GM19025 (cell line): ENCODE measurements around the gene FCAMR.

Experiments used
- ATAC-seq: cut with Tn5 transposase; IDR thresholded peaks from one replicate; pipeline ENCODE4 v1.9.1; 2021; ENCODE audit warnings: mild to moderate bottlenecking, low read depth, moderate library complexity; ENCODE audit not compliant: unreplicated experiment

Gene FCAMR

GRCh38 chr1:206912445-206913095 is 57.7 kb downstream of the FCAMR start:
- ATAC-seq = no peak

- no peak for ATAC-seq
Observed at GRCh38 chr1:206911064-206911663, 59.1 kb downstream of the FCAMR start.

GRCh38 chr1:206909883-206910318 is 60.4 kb downstream of the FCAMR start:
- ATAC-seq = no peak

- no peak for ATAC-seq
Observed at GRCh38 chr1:206909161-206909882, 60.9 kb downstream of the FCAMR start.

- no peak for ATAC-seq
Observed at GRCh38 chr1:206908038-206908437, 62.2 kb downstream of the FCAMR start.
